ENCODE results near the gene ST8SIA4. TPM values are rescaled to one million over a fixed set of nuclear protein-coding genes. Genes with fewer than 3 reads are reported as not detected.

ST8SIA4 gene
- total and polyA plus RNA-seq, 10 of the 15 experiments (the other 5 are each of a cell fraction or from before 2014, with no cell fraction given): 4.4 to 30.9 (median 19.5) TPM

DNA sequence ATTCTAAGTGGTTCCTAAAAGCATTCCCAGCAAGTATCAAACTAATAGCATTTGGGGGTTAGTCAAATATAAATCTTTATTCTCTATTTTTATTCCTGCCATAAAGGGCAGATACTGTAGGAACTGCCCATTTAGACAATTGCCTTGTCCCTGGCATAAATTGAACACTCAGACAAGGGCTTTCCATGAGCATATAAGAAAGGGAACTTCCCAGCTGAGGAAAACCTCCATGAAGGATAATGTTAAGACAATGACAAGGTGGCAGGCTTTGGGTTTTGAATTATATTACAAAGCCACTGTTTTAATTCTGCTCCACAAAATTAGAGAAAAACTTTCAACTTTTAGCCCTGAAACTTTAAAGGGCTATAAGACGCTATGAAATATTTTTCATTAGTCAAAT, 81.3 kb downstream of the ST8SIA4 start (continued):
- TF ChIP-seq, protein P1, sequence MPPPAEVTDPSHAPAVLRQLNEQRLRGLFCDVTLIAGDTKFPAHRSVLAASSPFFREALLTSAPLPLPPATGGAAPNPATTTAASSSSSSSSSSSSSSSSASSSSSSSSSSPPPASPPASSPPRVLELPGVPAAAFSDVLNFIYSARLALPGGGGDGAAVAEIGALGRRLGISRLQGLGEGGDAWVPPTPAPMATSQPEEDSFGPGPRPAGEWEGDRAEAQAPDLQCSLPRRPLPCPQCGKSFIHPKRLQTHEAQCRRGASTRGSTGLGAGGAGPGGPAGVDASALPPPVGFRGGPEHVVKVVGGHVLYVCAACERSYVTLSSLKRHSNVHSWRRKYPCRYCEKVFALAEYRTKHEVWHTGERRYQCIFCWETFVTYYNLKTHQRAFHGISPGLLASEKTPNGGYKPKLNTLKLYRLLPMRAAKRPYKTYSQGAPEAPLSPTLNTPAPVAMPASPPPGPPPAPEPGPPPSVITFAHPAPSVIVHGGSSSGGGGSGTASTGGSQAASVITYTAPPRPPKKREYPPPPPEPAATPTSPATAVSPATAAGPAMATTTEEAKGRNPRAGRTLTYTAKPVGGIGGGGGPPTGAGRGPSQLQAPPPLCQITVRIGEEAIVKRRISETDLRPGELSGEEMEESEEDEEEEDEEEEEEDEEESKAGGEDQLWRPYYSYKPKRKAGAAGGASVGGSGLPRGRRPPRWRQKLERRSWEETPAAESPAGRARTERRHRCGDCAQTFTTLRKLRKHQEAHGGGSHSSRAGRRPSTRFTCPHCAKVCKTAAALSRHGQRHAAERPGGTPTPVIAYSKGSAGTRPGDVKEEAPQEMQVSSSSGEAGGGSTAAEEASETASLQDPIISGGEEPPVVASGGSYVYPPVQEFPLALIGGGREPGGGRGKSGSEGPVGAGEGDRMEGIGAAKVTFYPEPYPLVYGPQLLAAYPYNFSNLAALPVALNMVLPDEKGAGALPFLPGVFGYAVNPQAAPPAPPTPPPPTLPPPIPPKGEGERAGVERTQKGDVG (CRISPR knock-in tag; IDR thresholded peaks at IDR 0.05): no peak
- no peak for TF ChIP-seq FOXM1 (IDR thresholded peaks at IDR 0.05; ENCODE audit: low read depth, low read length)
- TF ChIP-seq CREB1 (IDR thresholded peaks at IDR 0.05; ENCODE audit: low read depth): no peak
- no peak for TF ChIP-seq NBN (IDR thresholded peaks at IDR 0.05)

DNA sequence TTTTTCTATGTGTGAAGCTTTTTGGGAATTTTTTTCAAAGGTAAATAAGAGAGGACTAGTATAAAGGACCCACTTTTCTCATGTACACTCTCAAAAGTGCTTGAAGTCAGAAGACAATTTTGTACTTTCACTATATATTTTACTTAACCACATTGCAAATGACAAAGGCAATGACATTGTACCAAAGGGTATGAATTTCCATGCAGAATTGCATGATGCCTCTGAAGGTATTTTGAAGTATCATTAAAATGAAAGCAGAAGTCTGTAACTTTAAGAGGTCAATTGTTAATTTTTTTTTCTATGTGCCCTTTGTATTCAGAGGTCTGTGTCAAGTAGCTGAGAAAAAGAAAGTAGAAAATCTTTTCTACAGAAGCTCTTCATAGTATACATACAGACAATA, 84.7 kb downstream of the ST8SIA4 start:
- peak; percentile 67 for ATAC-seq
- ChIA-PET RAD21 (ENCODE audit: unreplicated experiment) (interaction anchor here (0.7 to 4.9 kb wide), 15 partner anchors 8 to 91 kb away, joined by 3 to 34 read pairs (median 5); partner anchors contain the start of gene ST8SIA4), CTCF (interaction anchor here (0.7 to 4.3 kb wide), 13 partner anchors 10 to 85 kb away, joined by 3 to 32 read pairs (median 6); partner anchors contain the start of gene ST8SIA4), POLR2A (interaction anchor here (0.6 to 2.4 kb wide), 7 partner anchors 10 to 1005 kb away, joined by 3 to 11 read pairs (median 4); no protein-coding TSS in a partner anchor), SMC1A (ENCODE audit: uncharacterized antibody, unreplicated experiment) (interaction anchor here (0.7 to 9.0 kb wide), 28 partner anchors 8 to 474 kb away, joined by 3 to 63 read pairs (median 5); partner anchors contain the start of gene ST8SIA4)
- Histone ChIP-seq H3K79me2 (ENCODE audit: control insufficient read depth, insufficient read depth, low read length) (peaks cover 3% of the 10 kb centered on the region), H3K4me1 (ENCODE audit: control insufficient read depth, insufficient read depth, low read length) (peaks cover 4% of the 10 kb centered on the region; the same call in 1 of the 2 replicates), H2AFZ (ENCODE audit: control insufficient read depth, low read depth, low read length) (no peak overlapping the region), H3K4me2 (ENCODE audit: control insufficient read depth, insufficient read depth) (no peak overlapping the region), H3K4me3 (no peak overlapping the region), H4K20me1 (ENCODE audit: control insufficient read depth, insufficient read depth) (no peaks in the 10 kb centered on the region), H3K9me3 (replicated peaks; ENCODE audit: control insufficient read depth, insufficient read depth, low read length) (peaks cover 8% of the 10 kb centered on the region), H3K9ac (ENCODE audit: control insufficient read depth, insufficient read depth, low read length) (no peak overlapping the region), H3K36me3 (ENCODE audit: control insufficient read depth in 2 of 2, insufficient read depth in 2 of 2, low read length in 1 of 2) (peaks cover 0 to 7% of the 10 kb centered on the region in 2 experiments; a peak in 2 of 4 replicates), H3K27me3 (replicated peaks in 1 of 2; ENCODE audit: control insufficient read depth in 2 of 2, insufficient read depth in 2 of 2, low read length in 1 of 2) (no peaks in the 10 kb centered on the region), H3K27ac (ENCODE audit: control insufficient read depth, insufficient read depth) (no peak overlapping the region; the same call in 1 of the 2 replicates)
- no TSS peak for BruUV-seq (replicated peaks)
- intact Hi-C loops (cut with micrococcal nuclease; ENCODE audit: unreplicated experiment): no loop called here
- in situ Hi-C loops (cut with MboI): no loop called here
- FAIRE-seq: no peak
- DNase-seq (ENCODE audit: low read depth, low spot score): no peak
- TF ChIP-seq NFIC (IDR thresholded peaks at IDR 0.05; ENCODE audit: low read depth, low read length) (no peak), GATAD2B (conservative IDR thresholded peaks at IDR 0.05; ENCODE audit: low read depth) (no peak), FOXK2 (IDR thresholded peaks at IDR 0.05) (no peak), NBN (IDR thresholded peaks at IDR 0.05) (no peak), JUND (IDR thresholded peaks at IDR 0.05; ENCODE audit: low read depth, low read length) (no peak), IKZF2 (IDR thresholded peaks at IDR 0.05) (peak in 1 of 2 experiments; percentile 23; a peak in 1 of 4 replicates), ZNF274 (IDR thresholded peaks at IDR 0.05; ENCODE audit: insufficient read depth, insufficient read length) (no peak)
- TF ChIP-seq, protein P2, sequence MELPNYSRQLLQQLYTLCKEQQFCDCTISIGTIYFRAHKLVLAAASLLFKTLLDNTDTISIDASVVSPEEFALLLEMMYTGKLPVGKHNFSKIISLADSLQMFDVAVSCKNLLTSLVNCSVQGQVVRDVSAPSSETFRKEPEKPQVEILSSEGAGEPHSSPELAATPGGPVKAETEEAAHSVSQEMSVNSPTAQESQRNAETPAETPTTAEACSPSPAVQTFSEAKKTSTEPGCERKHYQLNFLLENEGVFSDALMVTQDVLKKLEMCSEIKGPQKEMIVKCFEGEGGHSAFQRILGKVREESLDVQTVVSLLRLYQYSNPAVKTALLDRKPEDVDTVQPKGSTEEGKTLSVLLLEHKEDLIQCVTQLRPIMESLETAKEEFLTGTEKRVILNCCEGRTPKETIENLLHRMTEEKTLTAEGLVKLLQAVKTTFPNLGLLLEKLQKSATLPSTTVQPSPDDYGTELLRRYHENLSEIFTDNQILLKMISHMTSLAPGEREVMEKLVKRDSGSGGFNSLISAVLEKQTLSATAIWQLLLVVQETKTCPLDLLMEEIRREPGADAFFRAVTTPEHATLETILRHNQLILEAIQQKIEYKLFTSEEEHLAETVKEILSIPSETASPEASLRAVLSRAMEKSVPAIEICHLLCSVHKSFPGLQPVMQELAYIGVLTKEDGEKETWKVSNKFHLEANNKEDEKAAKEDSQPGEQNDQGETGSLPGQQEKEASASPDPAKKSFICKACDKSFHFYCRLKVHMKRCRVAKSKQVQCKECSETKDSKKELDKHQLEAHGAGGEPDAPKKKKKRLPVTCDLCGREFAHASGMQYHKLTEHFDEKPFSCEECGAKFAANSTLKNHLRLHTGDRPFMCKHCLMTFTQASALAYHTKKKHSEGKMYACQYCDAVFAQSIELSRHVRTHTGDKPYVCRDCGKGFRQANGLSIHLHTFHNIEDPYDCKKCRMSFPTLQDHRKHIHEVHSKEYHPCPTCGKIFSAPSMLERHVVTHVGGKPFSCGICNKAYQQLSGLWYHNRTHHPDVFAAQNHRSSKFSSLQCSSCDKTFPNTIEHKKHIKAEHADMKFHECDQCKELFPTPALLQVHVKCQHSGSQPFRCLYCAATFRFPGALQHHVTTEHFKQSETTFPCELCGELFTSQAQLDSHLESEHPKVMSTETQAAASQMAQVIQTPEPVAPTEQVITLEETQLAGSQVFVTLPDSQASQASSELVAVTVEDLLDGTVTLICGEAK (IDR thresholded peaks at IDR 0.05; ENCODE audit: borderline replicate concordance): no peak
- TF ChIP-seq, protein P3, sequence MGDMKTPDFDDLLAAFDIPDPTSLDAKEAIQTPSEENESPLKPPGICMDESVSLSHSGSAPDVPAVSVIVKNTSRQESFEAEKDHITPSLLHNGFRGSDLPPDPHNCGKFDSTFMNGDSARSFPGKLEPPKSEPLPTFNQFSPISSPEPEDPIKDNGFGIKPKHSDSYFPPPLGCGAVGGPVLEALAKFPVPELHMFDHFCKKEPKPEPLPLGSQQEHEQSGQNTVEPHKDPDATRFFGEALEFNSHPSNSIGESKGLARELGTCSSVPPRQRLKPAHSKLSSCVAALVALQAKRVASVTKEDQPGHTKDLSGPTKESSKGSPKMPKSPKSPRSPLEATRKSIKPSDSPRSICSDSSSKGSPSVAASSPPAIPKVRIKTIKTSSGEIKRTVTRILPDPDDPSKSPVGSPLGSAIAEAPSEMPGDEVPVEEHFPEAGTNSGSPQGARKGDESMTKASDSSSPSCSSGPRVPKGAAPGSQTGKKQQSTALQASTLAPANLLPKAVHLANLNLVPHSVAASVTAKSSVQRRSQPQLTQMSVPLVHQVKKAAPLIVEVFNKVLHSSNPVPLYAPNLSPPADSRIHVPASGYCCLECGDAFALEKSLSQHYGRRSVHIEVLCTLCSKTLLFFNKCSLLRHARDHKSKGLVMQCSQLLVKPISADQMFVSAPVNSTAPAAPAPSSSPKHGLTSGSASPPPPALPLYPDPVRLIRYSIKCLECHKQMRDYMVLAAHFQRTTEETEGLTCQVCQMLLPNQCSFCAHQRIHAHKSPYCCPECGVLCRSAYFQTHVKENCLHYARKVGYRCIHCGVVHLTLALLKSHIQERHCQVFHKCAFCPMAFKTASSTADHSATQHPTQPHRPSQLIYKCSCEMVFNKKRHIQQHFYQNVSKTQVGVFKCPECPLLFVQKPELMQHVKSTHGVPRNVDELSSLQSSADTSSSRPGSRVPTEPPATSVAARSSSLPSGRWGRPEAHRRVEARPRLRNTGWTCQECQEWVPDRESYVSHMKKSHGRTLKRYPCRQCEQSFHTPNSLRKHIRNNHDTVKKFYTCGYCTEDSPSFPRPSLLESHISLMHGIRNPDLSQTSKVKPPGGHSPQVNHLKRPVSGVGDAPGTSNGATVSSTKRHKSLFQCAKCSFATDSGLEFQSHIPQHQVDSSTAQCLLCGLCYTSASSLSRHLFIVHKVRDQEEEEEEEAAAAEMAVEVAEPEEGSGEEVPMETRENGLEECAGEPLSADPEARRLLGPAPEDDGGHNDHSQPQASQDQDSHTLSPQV (IDR thresholded peaks at IDR 0.05): no peak

Data from GM12878 (cell line).